ENCODE results near the gene HAGHL.

Gene HAGHL

DNA sequence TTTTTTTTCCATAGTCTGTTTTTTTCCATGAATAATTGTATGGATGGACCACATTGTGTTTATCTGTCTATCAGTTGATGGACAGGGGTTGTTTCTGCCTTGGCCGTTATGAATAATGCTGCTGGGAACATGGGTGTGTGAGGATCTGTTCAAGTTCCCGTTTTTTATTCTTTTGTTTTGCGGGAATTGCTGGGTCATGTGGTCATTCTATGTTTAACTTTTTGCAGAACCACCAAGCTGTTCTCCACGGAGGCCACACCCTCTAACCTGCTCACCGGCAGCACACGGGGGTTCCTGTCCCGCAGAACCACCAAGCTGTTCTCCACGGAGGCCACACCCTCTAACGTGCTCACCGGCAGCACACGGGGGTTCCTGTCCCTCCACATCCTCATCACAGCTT is 27.8 kb downstream of the HAGHL start:
- no peak for DNase-seq (ENCODE audit: low spot score)

DNA sequence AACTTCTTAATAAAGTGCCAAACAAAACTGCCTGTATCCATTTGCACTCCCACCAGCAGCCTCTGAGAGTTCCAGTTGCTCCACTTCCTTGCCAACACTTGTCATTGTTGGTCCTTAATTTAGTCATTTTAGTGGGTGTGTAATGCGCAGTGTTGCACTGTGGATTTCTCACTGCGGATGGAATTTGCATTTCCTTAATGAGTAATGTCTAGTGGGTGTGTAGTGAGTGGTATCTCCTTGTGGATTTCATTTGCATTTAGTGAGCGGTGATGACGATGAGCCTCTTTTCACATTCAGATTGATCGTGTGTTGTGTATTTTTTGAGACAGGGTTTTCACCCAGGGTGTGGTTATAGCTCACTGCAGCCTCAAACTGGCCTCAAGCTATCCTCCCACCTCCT is 29.5 kb downstream of the HAGHL start:
- no peak for DNase-seq (ENCODE audit: low spot score)

DNA sequence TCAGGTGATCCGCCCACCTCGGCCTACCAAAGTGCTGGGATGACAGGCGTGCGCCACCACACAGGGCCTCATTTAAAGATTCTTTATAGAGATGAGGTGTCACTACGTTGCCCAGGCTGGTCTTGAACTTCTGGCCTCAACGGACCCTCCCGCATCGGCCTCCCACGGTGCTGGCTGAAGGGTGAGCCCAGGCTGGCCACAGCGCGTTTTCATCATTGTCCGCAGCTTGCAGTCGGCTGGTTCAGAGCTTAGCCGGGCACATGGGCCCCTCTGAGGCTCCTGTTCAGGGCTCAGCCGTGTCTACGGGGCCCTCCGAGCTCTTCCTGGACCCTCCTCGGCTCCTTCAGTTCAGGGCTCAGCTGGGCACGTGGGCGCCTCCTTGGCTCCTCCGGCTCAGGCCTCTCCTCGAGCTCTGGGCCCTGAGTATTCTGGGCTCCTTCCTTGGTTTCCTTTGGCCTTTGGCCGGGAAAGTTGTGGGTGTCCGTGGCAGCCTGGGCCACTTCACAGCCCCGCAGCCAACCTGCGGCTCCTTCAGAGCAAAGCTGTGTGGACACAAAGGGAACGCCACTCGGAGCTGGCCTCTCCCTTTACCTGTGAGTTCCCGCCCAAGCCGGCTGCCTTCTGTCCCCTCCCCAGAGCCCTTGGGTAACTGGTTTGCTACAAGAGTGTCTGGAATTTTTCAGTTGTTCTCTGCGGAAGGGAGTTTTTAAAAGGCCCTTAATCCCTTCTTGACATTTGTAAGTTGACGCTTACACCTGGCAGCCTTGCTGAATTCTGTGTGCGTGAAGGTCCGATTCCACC is 32.4 kb downstream of the HAGHL start:
- no peak for DNase-seq (ENCODE audit: low spot score)

DNA sequence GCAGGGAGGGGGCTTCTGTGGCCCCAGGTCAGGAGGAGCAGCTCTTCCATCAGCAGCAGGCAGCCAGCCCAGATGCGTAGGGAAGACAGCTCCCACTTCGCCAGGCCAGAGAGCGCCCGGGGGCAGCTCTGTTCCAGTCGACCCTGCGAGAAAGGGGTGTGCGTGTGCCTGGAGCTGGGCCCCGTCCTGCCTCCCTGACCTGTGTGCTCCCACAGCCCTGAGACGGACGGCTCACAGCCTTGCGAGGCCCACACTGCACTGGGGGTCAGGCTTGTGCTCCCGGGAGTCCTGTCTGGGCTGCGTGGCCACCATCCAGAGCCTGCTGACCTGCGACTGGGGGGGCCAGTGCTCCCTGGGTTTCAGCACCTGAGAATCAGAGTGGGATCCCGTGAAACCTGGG is 33.2 kb downstream of the HAGHL start:
- no peak for DNase-seq (ENCODE audit: low spot score)

DNA sequence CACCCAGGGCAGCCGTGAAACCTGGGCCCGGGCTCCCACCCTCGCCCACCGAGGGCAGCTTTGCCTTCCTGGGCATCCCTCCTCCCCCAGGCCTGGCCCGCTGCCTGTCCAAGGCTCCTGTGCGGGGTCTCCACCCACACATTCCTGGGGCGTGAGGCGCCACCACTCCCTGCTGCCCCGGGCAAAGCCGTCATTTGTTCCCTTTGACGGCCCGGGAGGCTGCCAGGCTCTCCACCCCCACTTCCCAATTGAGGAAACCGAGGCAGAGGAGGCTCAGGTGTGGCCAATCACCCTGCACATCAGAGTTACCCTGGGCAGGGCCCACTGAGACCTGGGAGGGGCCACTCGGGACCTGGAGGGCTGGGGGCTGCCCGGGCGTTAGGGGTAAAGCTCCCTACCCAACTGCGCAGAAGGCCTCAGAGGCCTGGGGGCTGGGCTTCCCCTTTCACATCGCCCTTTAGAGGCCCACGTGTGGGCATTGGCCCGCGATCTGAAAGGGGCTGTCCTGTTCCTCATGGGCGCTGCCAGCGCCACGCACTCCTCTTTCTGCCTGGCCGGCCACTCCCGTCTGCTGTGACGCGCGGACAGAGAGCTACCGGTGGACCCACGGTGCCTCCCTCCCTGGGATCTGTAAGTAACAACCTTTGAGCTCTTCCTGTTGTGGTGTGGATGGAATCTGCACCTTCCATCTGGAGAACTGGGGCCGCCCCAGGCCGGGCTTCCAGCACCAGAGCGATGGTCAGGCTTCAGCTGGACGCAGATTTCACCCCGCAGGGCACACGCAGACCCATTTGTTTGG is 33.8 kb downstream of the HAGHL start, which contains the start of gene MSLN:
TSS of gene MSLN (plus strand) at position 190 of the 799 bp plus-strand sequence. CDS start 1,947 bp downstream, outside the sequence.
- DNase-seq (ENCODE audit: low spot score) = no peak

DNA sequence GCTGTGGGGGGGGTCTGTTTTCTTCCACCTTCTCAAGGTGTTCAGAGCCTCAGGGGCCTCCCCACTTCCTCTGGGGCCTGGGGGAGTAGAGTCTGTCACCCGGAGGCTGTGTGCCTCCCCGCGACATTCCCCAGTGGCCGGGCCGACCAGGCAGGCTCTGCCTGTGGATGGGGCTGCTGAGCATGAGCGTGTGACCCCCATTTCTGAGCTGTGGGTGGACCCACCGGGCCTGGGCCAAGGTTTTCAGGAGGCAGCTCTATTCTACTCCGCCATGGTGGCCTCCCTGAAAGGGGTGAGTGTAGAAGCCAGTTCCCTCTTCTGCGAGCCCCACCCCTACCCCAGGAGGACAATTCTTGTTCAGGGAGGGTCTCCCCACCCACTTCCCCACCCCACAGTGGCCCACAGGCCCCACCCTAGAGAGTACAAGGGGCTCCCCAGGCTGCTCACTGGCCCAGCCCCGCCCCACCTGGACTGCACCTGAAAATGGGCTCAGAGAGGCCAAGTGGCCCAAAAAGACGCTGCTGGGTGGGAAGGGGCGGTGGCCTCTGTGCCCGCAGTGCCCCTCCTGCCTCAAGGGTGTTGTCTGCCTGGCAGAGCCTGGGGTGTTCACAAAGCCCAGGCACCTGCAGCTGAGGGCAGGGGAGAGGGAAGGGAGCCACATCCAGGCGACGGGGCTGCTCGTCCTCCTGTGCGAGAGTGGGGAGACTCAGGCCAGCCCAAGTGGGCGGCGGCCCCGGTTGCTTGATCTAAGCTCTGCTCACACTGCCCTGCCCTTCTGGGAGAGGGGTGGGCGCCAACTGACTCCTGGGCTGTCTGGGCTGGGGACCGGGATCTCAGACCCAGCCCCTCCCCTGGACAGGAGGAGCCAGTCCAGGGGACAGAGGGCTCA is 35.0 kb downstream of the HAGHL start:
- DNase-seq (ENCODE audit: low spot score) = no peak

DNA sequence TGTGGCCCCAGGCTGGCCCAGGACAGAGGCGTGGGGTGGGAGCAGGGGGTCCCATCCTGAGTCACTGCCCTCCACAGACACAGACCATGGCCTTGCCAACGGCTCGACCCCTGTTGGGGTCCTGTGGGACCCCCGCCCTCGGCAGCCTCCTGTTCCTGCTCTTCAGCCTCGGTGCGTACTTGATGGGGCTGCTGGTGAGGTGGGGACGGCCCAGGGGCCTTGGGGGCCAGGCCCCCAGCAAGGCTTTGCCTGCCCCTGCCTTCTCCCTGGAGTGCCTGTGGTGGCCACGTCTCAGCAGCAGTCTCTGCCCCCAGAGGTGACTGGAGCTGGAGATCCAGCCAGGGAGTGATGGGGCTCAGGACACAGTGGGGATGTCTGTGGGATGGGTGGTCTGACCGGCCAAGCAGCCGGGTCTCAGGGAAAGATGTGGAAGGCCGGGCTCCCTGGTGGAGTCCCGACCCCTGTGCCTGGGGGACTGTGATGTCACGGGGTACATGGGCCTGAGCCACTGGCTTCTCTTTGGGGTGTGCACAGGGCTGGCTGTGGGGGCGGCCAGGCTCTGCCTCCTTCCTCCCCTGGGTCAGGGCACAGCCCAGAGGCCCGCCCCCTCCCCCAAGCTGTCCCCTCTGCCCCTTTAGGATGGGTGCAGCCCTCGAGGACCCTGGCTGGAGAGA is 35.8 kb downstream of the HAGHL start:
- DNase-seq (ENCODE audit: low spot score) = no peak

DNA sequence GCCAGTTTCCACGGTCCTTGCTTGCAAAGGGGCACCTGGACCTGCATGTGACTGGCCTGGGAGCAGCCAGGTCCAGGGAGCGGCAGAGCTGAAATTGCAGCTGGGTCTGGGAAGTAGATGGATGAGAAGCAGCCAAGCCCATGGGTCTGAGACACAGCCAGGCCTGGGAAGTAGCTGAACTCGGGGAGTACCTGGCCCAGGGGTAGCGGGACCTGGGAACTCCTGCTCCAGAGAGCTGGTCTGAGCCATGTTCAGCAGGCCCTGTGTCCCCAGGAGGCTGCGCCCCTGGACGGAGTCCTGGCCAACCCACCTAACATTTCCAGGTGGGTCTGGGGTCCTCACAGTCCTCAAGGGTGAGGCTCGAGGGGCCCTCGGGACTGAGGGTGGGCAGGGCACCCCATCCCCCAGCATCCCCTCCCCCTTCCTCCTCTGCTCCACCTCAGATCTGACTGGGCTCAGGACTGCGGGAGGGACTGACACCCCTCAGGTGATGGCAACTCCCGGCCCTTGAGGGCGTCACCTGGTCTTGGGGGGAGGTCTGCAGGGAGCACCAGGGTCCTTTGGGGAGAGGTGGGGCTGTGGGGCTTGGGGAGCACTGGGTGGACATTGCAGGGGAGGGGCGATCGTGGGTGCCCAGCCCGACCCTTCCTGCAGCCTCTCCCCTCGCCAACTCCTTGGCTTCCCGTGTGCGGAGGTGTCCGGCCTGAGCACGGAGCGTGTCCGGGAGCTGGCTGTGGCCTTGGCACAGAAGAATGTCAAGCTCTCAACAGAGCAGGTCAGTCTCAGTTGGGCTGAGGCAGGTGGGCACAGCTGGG is 36.7 kb downstream of the HAGHL start:
- DNase-seq (ENCODE audit: low spot score) = no peak

DNA sequence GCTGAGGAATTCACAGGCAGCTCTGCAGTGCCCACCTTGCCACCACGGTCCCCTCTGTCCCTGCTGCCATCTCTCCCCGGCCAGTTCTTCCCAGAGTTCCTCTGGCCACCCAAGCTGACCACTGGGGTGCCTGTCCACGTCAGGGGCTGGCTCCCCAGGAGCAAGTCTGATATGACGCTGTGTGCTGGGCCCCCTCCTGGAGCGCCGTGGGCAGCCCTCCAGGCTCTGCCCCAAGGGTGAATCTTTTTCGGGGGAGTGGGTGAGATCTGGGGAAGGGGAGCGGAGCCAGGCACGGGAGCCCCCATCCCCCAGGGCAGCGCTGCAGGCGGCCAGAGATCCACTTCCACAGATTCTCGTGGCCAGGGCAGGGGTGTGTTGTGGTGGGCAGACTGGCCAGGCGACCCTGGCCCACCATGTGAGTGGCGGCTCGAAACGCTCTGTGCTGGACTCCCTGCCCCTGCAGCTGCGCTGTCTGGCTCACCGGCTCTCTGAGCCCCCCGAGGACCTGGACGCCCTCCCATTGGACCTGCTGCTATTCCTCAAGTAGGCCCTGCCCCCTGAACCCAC is 37.4 kb downstream of the HAGHL start:
- no peak for DNase-seq (ENCODE audit: low spot score)

DNA sequence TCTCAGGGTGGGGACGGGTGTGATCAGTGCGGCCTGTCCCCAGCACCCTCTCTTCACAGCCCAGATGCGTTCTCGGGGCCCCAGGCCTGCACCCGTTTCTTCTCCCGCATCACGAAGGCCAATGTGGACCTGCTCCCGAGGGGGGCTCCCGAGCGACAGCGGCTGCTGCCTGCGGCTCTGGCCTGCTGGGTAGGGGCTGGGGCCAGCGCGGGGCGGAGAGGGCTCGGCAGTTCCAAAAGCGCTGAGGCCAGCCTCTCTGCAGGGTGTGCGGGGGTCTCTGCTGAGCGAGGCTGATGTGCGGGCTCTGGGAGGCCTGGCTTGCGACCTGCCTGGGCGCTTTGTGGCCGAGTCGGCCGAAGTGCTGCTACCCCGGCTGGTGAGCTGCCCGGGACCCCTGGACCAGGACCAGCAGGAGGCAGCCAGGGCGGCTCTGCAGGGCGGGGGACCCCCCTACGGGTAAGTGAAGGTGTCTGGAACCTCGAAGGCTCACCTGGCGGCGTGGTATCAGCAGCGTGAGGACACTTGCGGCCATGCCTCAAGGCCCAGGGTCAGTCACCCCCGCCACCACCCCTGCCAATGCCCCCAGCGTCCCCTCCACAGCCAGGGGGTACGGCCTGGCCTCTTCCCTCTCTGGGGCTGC is 38.1 kb downstream of the HAGHL start:
- DNase-seq (ENCODE audit: low spot score) = no peak

DNA sequence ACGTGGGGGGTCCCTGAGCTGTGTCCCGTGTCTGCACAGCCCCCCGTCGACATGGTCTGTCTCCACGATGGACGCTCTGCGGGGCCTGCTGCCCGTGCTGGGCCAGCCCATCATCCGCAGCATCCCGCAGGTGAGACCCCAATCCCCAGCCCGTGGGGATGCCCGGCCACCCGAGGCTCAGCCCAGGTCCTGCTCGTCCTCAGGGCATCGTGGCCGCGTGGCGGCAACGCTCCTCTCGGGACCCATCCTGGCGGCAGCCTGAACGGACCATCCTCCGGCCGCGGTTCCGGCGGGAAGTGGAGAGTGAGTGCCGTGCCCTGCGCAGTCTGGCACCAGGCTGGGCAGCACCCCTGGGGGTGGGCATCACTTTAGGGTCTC is 38.6 kb downstream of the HAGHL start:
- no peak for DNase-seq (ENCODE audit: low spot score)

DNA sequence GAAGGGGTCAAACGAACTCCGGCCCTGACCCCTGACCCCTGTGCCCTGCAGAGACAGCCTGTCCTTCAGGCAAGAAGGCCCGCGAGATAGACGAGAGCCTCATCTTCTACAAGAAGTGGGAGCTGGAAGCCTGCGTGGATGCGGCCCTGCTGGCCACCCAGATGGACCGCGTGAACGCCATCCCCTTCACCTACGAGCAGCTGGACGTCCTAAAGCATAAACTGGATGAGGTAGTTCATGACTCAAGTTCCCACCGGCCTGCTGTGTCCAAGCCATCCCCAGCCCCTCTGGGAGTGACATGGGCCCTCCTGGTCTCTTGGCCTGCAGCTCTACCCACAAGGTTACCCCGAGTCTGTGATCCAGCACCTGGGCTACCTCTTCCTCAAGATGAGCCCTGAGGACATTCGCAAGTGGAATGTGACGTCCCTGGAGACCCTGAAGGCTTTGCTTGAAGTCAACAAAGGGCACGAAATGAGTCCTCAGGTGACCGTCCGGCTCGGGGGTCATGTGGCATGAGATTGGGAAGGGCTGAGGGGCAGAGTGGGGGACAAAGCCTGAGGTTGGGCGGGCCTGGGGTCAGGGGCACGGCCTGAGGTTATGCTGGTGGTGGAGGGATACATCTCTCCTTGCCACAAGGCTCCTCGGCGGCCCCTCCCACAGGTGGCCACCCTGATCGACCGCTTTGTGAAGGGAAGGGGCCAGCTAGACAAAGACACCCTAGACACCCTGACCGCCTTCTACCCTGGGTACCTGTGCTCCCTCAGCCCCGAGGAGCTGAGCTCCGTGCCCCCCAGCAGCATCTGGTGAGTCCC is 39.3 kb downstream of the HAGHL start:
- DNase-seq (ENCODE audit: low spot score) = no peak

DNA sequence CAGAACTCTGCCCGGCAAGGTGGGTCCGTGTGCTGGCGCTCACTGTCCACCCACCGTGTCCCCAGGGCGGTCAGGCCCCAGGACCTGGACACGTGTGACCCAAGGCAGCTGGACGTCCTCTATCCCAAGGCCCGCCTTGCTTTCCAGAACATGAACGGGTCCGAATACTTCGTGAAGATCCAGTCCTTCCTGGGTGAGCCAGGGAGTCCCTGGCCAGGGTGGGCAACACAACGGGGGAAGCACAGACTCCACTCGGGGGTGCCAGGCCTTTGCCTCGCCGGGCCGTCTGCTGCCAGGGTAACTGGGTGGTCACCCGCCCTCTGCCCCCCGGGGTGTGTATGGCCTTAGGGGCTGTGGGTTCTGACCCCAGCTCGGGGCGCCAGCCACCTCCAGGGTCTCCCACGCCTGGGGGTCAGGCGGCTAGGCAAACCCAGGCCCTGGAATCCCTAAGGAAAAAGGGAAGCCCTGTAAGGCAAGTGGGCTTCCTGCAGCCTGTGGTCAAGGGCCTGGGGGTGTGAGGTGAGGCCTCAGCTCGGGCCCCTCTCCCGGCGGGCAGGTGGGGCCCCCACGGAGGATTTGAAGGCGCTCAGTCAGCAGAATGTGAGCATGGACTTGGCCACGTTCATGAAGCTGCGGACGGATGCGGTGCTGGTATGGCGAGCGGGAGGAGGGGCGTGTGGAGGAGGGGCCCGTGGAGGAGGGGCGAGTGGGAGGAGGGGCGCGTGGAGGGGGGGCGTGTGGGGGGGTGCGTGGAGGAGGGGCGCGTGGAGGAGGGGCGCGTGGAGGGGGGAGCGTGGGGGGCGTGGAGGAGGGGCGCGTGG is 40.1 kb downstream of the HAGHL start:
- no peak for DNase-seq (ENCODE audit: low spot score)

DNA sequence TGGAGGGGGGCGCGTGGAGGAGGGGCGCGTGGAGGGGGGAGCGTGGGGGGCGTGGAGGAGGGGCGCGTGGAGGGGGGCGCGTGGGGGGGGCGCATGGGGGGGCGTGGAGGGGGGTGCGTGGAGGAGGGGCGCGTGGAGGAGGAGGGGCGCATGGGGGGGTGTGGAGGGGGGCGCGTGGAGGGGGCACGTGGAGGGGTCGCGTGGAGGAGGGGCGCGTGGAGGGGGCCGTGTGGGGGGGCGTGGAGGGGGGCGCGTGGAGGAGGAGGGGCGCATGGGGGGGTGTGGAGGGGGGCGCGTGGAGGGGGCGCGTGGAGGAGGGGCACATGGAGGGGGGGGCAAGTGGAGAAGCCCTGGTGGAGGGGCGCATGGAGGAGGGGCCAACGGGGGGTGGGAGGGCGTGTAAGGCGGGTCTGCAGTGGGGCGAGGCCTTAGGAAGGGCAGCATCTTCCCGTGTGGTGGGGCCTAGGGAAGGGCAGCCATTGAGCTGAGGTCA is 40.9 kb downstream of the HAGHL start:
- no peak for DNase-seq (ENCODE audit: low spot score)

DNA sequence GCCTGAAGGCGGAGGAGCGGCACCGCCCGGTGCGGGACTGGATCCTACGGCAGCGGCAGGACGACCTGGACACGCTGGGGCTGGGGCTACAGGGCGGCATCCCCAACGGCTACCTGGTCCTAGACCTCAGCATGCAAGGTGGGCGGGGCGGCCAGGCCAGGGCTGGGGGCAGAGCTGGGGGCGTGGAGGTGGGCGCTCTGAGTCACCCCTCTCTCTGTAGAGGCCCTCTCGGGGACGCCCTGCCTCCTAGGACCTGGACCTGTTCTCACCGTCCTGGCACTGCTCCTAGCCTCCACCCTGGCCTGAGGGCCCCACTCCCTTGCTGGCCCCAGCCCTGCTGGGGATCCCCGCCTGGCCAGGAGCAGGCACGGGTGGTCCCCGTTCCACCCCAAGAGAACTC is 41.5 kb downstream of the HAGHL start:
- DNase-seq (ENCODE audit: low spot score) = no peak

DNA sequence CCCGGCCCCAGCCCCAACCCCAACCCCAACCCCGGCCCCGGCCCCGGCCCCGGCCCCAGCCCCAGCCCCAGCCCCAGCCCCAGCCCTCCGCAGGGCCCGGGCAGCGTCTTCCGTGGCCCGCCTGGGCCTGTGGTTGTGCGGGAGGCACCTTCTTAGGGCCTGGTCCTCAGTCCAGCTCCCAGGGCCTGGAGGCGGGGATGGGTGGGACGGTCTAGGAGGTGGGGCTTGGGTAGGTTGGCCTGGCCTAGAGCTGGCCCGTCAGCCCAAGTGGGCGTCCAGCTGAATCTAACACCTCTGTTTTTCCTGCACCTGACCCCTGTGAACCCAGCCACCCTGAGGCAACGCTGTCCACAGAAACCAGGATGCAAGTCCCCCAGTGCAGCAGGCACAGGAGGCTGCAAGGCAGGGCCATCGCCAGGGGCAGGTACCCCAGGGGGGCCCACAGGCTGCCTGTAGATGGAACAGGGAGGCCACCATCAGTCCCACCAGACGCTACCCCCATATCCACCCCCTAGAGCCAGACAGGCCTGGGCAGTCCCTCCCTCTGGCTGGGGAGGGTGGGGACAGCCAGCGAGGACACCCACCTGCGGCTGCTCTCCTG is 42.4 kb downstream of the HAGHL start:
- no peak for DNase-seq (ENCODE audit: low spot score)

DNA sequence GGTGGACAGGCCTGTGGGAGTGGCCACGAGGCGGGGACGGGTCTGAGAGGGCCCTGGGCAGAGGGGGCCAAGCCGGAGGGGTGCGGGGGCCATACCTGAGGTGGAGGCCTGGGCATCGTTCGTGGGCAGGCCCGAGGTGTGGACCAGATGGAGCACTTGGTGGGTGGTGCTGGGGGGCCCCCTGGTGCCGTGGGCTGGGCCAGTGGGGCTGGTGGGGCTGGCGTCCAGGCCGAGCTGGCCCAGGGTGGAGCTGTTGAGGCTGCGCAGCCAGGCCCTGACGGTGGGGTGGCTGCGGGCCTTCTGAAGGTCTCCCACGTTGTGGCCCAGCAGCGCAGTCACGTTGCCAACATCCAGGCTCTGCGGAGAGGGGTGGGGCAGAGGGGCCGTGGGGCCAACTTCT is 43.0 kb downstream of the HAGHL start:
- DNase-seq (ENCODE audit: low spot score) = no peak

DNA sequence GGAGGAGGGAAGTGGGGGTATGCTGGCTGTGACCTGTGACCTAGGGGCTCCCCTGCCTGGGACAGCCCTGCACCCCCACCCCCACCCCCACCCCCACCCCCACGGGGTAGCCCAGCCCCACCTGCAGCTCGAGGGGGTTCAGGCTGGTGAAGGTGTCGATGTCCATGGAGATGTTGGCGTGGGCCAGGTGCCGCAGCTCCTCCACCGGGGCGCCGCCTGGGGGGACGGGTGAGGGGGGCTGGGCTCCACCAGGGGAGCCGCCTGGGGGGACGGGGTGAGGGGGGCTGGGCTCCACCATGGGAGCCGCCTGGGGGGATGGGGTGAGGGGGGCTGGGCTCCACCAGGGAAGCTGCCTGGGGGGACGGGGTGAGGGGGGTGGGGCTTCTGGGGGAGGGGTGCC is 43.5 kb downstream of the HAGHL start:
- no peak for DNase-seq (ENCODE audit: low spot score)

All from hematopoietic multipotent progenitor cell treated with erythropoietin and hydrocortisone succinate and interleukin-3 and kit ligand, for 17 days (in vitro differentiated cells).